SH-SY5Y (cell line): ENCODE results near the gene B3GAT1.

Source experiments
- GATA2 ChIP-seq: IDR thresholded peaks from 2 replicates; pipeline ENCODE4 v1.6.1; 2011; ENCODE audit warnings: mild to moderate bottlenecking, low read depth, low read length
- GATA3 ChIP-seq: IDR thresholded peaks from 2 replicates; pipeline ENCODE4 v1.6.1; 2011; ENCODE audit warnings: low read depth, mild to moderate bottlenecking, low read length, moderate library complexity

- TF ChIP-seq GATA3 (no peak), GATA2 (no peak)
These were observed 35.7 kb upstream of the B3GAT1 start for GRCh38 chr11:134447696-134448095.
